GM12878 (cell line): ENCODE measurements around the gene TSPAN7. TPM values are rescaled to one million over a fixed set of nuclear protein-coding genes. Genes with fewer than 3 reads are reported as not detected.

Experiments
- ATAC-seq: fragments of 200-7000 bp; cut with Tn5 transposase; 3 replicates; pipeline ENCODE4 v1.9.1; 2020; ENCODE audit warnings: mild to moderate bottlenecking, moderate library complexity
- BruUV-seq: library from RNA; stranded (reverse); fragments of 400-500 nt; replicated peaks from 2 replicates; lab custom pipeline; 2021; lab: Mats Ljungman, UMichigan
- CTCF ChIA-PET: fragments of 300-600 bp; sonication (Branson Sonifier 250); formaldehyde crosslinking; extraction: SDS; loops from one replicate; lab custom pipeline; 2021; ENCODE audit warnings: inconsistent platforms; lab: Yijun Ruan, JAX
- POLR2A ChIA-PET: fragments of 350-600 bp; formaldehyde crosslinking; extraction: SDS; loops from one replicate; lab custom pipeline; 2021; ENCODE audit warnings: inconsistent platforms; lab: Charles Lee
- RAD21 ChIA-PET: fragments of 300-600 bp; sonication (Branson Sonifier 250); formaldehyde crosslinking; loops from one replicate; lab custom pipeline; 2023; ENCODE audit warnings: antibody characterized with exemption; ENCODE audit not compliant: unreplicated experiment; lab: Charles Lee
- SMC1A ChIA-PET: fragments of 300-600 bp; sonication (Branson Sonifier 250); formaldehyde crosslinking; loops from one replicate; lab custom pipeline; 2023; ENCODE audit not compliant: unreplicated experiment, uncharacterized antibody; lab: Charles Lee
- DNase-seq: peaks from one replicate; pipeline ENCODE4 v3.0.0-alpha.2; 2011; ENCODE audit warnings: low read depth, low spot score
- FAIRE-seq: peaks from 3 replicates; lab custom pipeline; 2011; peaks lifted over from hg19 to GRCh38; lab: Jason Lieb, UNC
- H2AFZ ChIP-seq: 2 replicates; pipeline ENCODE4 v1.6.0; 2011; ENCODE audit warnings: low read depth, low read length, control low read depth; ENCODE audit not compliant: control insufficient read depth
- H3K27ac ChIP-seq: 2 replicates; pipeline ENCODE4 v1.5.1; 2011; ENCODE audit warnings: control low read depth; ENCODE audit not compliant: control insufficient read depth, insufficient read depth
- H3K27me3 ChIP-seq, 2 experiments: replicated peaks in 1 of 2; 2 replicates each; pipeline versions ENCODE4 v1.6.0 to v1.6.1; 2011; ENCODE audit warnings: low read length in 1 of 2; ENCODE audit not compliant: control insufficient read depth in 2 of 2, insufficient read depth in 2 of 2
- H3K36me3 ChIP-seq, 2 experiments: 2 replicates each; pipeline ENCODE4 v1.5.1; 2011; ENCODE audit warnings: low read length in 1 of 2; ENCODE audit not compliant: control insufficient read depth in 2 of 2, insufficient read depth in 2 of 2
- H3K4me1 ChIP-seq: 2 replicates; pipeline ENCODE4 v1.6.1; 2011; ENCODE audit warnings: mild to moderate bottlenecking, low read length, moderate library complexity, mixed read lengths; ENCODE audit not compliant: control insufficient read depth, insufficient read depth
- H3K4me2 ChIP-seq: 2 replicates; pipeline ENCODE4 v1.6.0; 2011; ENCODE audit warnings: control low read depth; ENCODE audit not compliant: control insufficient read depth, insufficient read depth
- H3K4me3 ChIP-seq: fragments of 200-600 bp; sonication (generic); 2 replicates; pipeline ENCODE4 v1.5.1; 2016
- H3K79me2 ChIP-seq: 2 replicates; pipeline ENCODE4 v1.6.0; 2011; ENCODE audit warnings: low read length; ENCODE audit not compliant: control insufficient read depth, insufficient read depth
- H3K9ac ChIP-seq: 2 replicates; pipeline ENCODE4 v1.8.0; 2011; ENCODE audit warnings: low read length, control low read depth, mixed read lengths; ENCODE audit not compliant: control insufficient read depth, insufficient read depth
- H3K9me3 ChIP-seq: replicated peaks from 3 replicates; pipeline ENCODE4 v1.5.1; 2011; ENCODE audit warnings: mild to moderate bottlenecking, low read length; ENCODE audit not compliant: control insufficient read depth, insufficient read depth
- H4K20me1 ChIP-seq: 2 replicates; pipeline ENCODE4 v1.6.0; 2011; ENCODE audit not compliant: control insufficient read depth, insufficient read depth
- ATF7 ChIP-seq: fragments of 450-650 bp; IDR thresholded peaks from 2 replicates; pipeline ENCODE4 v1.6.1; 2016; ENCODE audit warnings: low read depth, mild to moderate bottlenecking
- CUX1 ChIP-seq: IDR thresholded peaks from 2 replicates; pipeline ENCODE4 v1.6.1; 2012; ENCODE audit warnings: improper control_type of control experiment, low read depth, low read length; ENCODE audit not compliant: insufficient replicate concordance
- DPF2 ChIP-seq: fragments of 450-650 bp; IDR thresholded peaks from 2 replicates; pipeline ENCODE4 v1.6.1; 2017; ENCODE audit warnings: mild to moderate bottlenecking
- ESRRA ChIP-seq: IDR thresholded peaks from 2 replicates; pipeline ENCODE4 v1.6.1; 2012; ENCODE audit warnings: mild to moderate bottlenecking, low read length, improper control_type of control experiment
- RBBP5 ChIP-seq: fragments of 200-600 bp; sonication (generic); conservative IDR thresholded peaks from 2 replicates; pipeline ENCODE4 v1.6.1; 2016
- RUNX3 ChIP-seq: IDR thresholded peaks from 2 replicates; pipeline ENCODE4 v1.6.1; 2012; ENCODE audit warnings: low read length, inconsistent platforms
- SUPT20H ChIP-seq: IDR thresholded peaks from 2 replicates; pipeline ENCODE4 v1.6.1; 2011; ENCODE audit warnings: low read depth, mild to moderate bottlenecking, low read length, moderate library complexity, borderline replicate concordance; ENCODE audit not compliant: control insufficient read depth
- TCF7 ChIP-seq: IDR thresholded peaks from 2 replicates; pipeline ENCODE4 v1.6.1; 2014; ENCODE audit warnings: antibody characterized with exemption, borderline replicate concordance
- WRNIP1 ChIP-seq: IDR thresholded peaks from 2 replicates; pipeline ENCODE4 v1.6.1; 2011; ENCODE audit warnings: low read depth, low read length, improper control_type of control experiment, borderline replicate concordance
- ZBTB33 ChIP-seq: fragments of 450-650 bp; IDR thresholded peaks from 2 replicates; pipeline ENCODE4 v1.6.1; 2017; ENCODE audit warnings: mild to moderate bottlenecking
- WGBS: methylation state at CpG from one replicate; pipeline ENCODE4 v1.1.6; 2016; ENCODE audit warnings: low lambda C conversion rate; ENCODE audit not compliant: insufficient replicate concordance, insufficient coverage; ENCODE audit errors: missing lambda C conversion rate; 5-methylcytosine and 5-hydroxymethylcytosine counted together
- in situ Hi-C: fragments of 300-500 bp; cut with MboI; formaldehyde crosslinking; loops from 9 replicates; pipeline ENCODE4 v1.14.3; 2018; ENCODE audit warnings: mixed read lengths
- intact Hi-C: fragments of 100-400 bp; cut with micrococcal nuclease; formaldehyde crosslinking; loops from one replicate; pipeline ENCODE4 v1.14.2; 2022; ENCODE audit not compliant: unreplicated experiment
- polyA plus RNA-seq, 11 experiments: library from polyadenylated mRNA; depleted of rRNA in 4 of 11; unstranded in 6 of 11; stranded (reverse) in 5 of 11; fragments of >200 nt; fragmentation: Nextera tagmentation in 4 of 11; fragmentation: Illumina TruSeq in 1 of 11; extraction: Ambion mirVana in 4 of 11; extraction: Trizol in 1 of 11; gene quantifications; 1 replicate in 1 of 11; 2 replicates in 10 of 11; pipeline versions ENCODE4 v1.2.1 to v1.2.3, GENCODE V29; 2011 to 2016; ENCODE audit warnings: inconsistent platforms in 2 of 11, missing spikeins in 2 of 11, low read depth in 1 of 11
- total RNA-seq, 4 experiments: library from RNA; depleted of rRNA in 3 of 4; stranded (reverse); fragments of >200 nt in 3 of 4; fragmentation: Illumina TruSeq in 1 of 4; extraction: Trizol in 1 of 4; gene quantifications; 2 replicates each; pipeline versions ENCODE4 v1.2.1 to v1.2.3, GENCODE V29; 2013 to 2021

Gene TSPAN7
- total and polyA plus RNA-seq, 10 of the 15 experiments (the other 5 are each of a cell fraction or from before 2014, with no cell fraction given) = 0.04 to 0.77 (median 0.14) TPM; not detected in 4

GRCh38 chrX:38574858-38575257, 13.5 kb downstream of the TSPAN7 start (continued):
- no peak for TF ChIP-seq TCF7

- no peaks in the 10 kb centered on the region for H3K9me3 ChIP-seq
- BruUV-seq = no TSS peak
- H3K4me2 ChIP-seq = no peak overlapping the region
- ChIA-PET SMC1A (no interaction called here), POLR2A (no interaction called here), CTCF (no interaction called here), RAD21 (no interaction called here)
- DNase-seq = no peak
- no peak overlapping the region for H3K9ac ChIP-seq
- no peaks in the 10 kb centered on the region for H3K27me3 ChIP-seq
- 0% methylated on average over 2 of the region's 2 CpGs for WGBS
- no peak for ATAC-seq
- no peaks in the 10 kb centered on the region for H3K36me3 ChIP-seq
- H3K27ac ChIP-seq = no peak overlapping the region
- no peaks in the 10 kb centered on the region for H3K79me2 ChIP-seq
- intact Hi-C loops (no loop called here), in situ Hi-C loops (no loop called here)
- FAIRE-seq = no peak
- H4K20me1 ChIP-seq = no peaks in the 10 kb centered on the region
- no peak overlapping the region for H3K4me3 ChIP-seq
- no peaks in the 10 kb centered on the region for H3K4me1 ChIP-seq
- no peak overlapping the region for H2AFZ ChIP-seq
- TF ChIP-seq RBBP5 (no peak), SUPT20H (no peak), WRNIP1 (no peak), CUX1 (no peak), RUNX3 (no peak), ZBTB33 (no peak), DPF2 (no peak), ESRRA (no peak), ATF7 (no peak)
- TF ChIP-seq, all 136 proteins: peak for 0
Measured at GRCh38 chrX:38575888-38576287, 14.5 kb downstream of the TSPAN7 start.
